Stimulated activated CD8-positive, alpha-beta memory T cell treated with anti-CD3 and anti-CD28 coated beads, Interleukin-12 subunit alpha, Interleukin-12 subunit beta, amount 100 ng/mL, for 24 hours (primary cell): ENCODE results near the gene LDLRAD4.

Source experiments
- DNase-seq: peaks from one replicate; pipeline ENCODE4 v3.0.0-alpha.2; 2020; ENCODE audit errors: extremely low read depth

LDLRAD4 gene

GRCh38 chr18:13229001-13229671, 10.6 kb downstream of the LDLRAD4 start:
- no peak for DNase-seq

GRCh38 chr18:13231151-13231550, 12.6 kb downstream of the LDLRAD4 start:
- no peak for DNase-seq

GRCh38 chr18:13232086-13232917, 13.7 kb downstream of the LDLRAD4 start:
- no peak for DNase-seq

GRCh38 chr18:13232971-13233786, 14.6 kb downstream of the LDLRAD4 start:
- DNase-seq = no peak

GRCh38 chr18:13233787-13234783, 15.5 kb downstream of the LDLRAD4 start:
- DNase-seq = no peak

- DNase-seq = no peak
Measured at GRCh38 chr18:13235421-13235831, 16.9 kb downstream of the LDLRAD4 start.

GRCh38 chr18:13235981-13236380, 17.4 kb downstream of the LDLRAD4 start:
- no peak for DNase-seq

GRCh38 chr18:13236411-13236810, 17.9 kb downstream of the LDLRAD4 start:
- no peak for DNase-seq

- DNase-seq = no peak
Measured at GRCh38 chr18:13237073-13237472, 18.5 kb downstream of the LDLRAD4 start.

- no peak for DNase-seq
Measured at GRCh38 chr18:13237641-13238040, 19.1 kb downstream of the LDLRAD4 start.

- DNase-seq = no peak
Measured at GRCh38 chr18:13239171-13239956, 20.8 kb downstream of the LDLRAD4 start.

GRCh38 chr18:13240060-13240725, 21.6 kb downstream of the LDLRAD4 start:
- no peak for DNase-seq

- no peak for DNase-seq
Measured at GRCh38 chr18:13241083-13241892, 22.7 kb downstream of the LDLRAD4 start.

- DNase-seq = no peak
Measured at GRCh38 chr18:13241893-13242175, 23.3 kb downstream of the LDLRAD4 start.

- no peak for DNase-seq
Measured at GRCh38 chr18:13242797-13243196, 24.2 kb downstream of the LDLRAD4 start.

- no peak for DNase-seq
Measured at GRCh38 chr18:13243363-13243762, 24.8 kb downstream of the LDLRAD4 start.

- no peak for DNase-seq
Measured at GRCh38 chr18:13244135-13244534, 25.6 kb downstream of the LDLRAD4 start.

- no peak for DNase-seq
Measured at GRCh38 chr18:13245481-13246000, 27.0 kb downstream of the LDLRAD4 start.

GRCh38 chr18:13246121-13246520, 27.6 kb downstream of the LDLRAD4 start:
- no peak for DNase-seq
